ENCODE measurements around the gene GPATCH8. TPM values are rescaled to one million over a fixed set of nuclear protein-coding genes. Genes with fewer than 3 reads are reported as not detected.
A peak's percentile ranks its signal among the peaks of the same experiment; 100 is the strongest.

Gene GPATCH8
- total RNA-seq, 1 experiment from 2014 or later, result 40.8 TPM

- peak; percentile 80 for TF ChIP-seq CTCF (IDR thresholded peaks at IDR 0.05; ENCODE audit: unreplicated experiment)
- BruUV-seq (replicated peaks), result no TSS peak
- no peak overlapping the region for H3K4me3 Mint-ChIP-seq (ENCODE audit: unreplicated experiment)
- CTCF ChIA-PET, result interaction anchor here (0.7 to 1.9 kb wide), 11 partner anchors 9 to 331 kb away, joined by 3 to 14 read pairs (median 4); no protein-coding TSS in a partner anchor
- peak; percentile 66 for DNase-seq (ENCODE audit: unreplicated experiment)
- POLR2A ChIA-PET, result interaction anchor here (0.8 kb wide), 1 partner anchor 130 kb away, joined by 3 read pairs; no protein-coding TSS in a partner anchor
- H3K36me3 Mint-ChIP-seq (ENCODE audit: insufficient read depth, unreplicated experiment), result peaks cover 20% of the 10 kb centered on the region
- H3K4me1 Mint-ChIP-seq (ENCODE audit: insufficient read depth, unreplicated experiment), result peaks cover 6% of the 10 kb centered on the region
- no peak overlapping the region for H3K27ac Mint-ChIP-seq (ENCODE audit: low read depth, unreplicated experiment)
- H3K27me3 Mint-ChIP-seq (ENCODE audit: insufficient read depth, unreplicated experiment), result no peaks in the 10 kb centered on the region
- intact Hi-C loops (cut with micrococcal nuclease), result no loop called here
- H3K9me3 Mint-ChIP-seq (ENCODE audit: unreplicated experiment), result no peaks in the 10 kb centered on the region
Measured at GRCh38 chr17:44350733-44351226, 152.4 kb downstream of the GPATCH8 start.

- Mint-ChIP-seq H3K9me3 (ENCODE audit: unreplicated experiment) (no peaks in the 10 kb centered on the region), H3K27me3 (ENCODE audit: insufficient read depth, unreplicated experiment) (no peaks in the 10 kb centered on the region)
- intact Hi-C loops (cut with micrococcal nuclease), result no loop called here
Measured at GRCh38 chr17:44349553-44350070, 153.6 kb downstream of the GPATCH8 start.

GRCh38 chr17:44348988-44349364 is 154.2 kb downstream of the GPATCH8 start:
- Mint-ChIP-seq H3K27me3 (ENCODE audit: insufficient read depth, unreplicated experiment) (no peaks in the 10 kb centered on the region), H3K9me3 (ENCODE audit: unreplicated experiment) (no peaks in the 10 kb centered on the region), H3K4me3 (ENCODE audit: unreplicated experiment) (no peak overlapping the region), H3K27ac (ENCODE audit: low read depth, unreplicated experiment) (peak overlapping the region; percentile 24), H3K4me1 (ENCODE audit: insufficient read depth, unreplicated experiment) (peaks cover 12% of the 10 kb centered on the region), H3K36me3 (ENCODE audit: insufficient read depth, unreplicated experiment) (peaks cover 20% of the 10 kb centered on the region)
- no peak for TF ChIP-seq CTCF (IDR thresholded peaks at IDR 0.05; ENCODE audit: unreplicated experiment)
- no TSS peak for BruUV-seq (replicated peaks)
- ChIA-PET POLR2A (interaction anchor here (1.0 kb wide), 1 partner anchor 18 kb away, joined by 3 read pairs; no protein-coding TSS in a partner anchor), CTCF (interaction anchor here (1.2 kb wide), 1 partner anchor 14 kb away, joined by 5 read pairs; the partner anchor contains the start of gene FAM171A2)
- intact Hi-C loops (cut with micrococcal nuclease), result no loop called here
- no peak for DNase-seq (ENCODE audit: unreplicated experiment)

More at GRCh38 chr17:44349553-44350070, 153.6 kb downstream of the GPATCH8 start:
- Mint-ChIP-seq H3K36me3 (ENCODE audit: insufficient read depth, unreplicated experiment) (peaks cover 20% of the 10 kb centered on the region), H3K4me1 (ENCODE audit: insufficient read depth, unreplicated experiment) (peaks cover 11% of the 10 kb centered on the region), H3K27ac (ENCODE audit: low read depth, unreplicated experiment) (no peak overlapping the region), H3K4me3 (ENCODE audit: unreplicated experiment) (no peak overlapping the region)
- no peak for TF ChIP-seq CTCF (IDR thresholded peaks at IDR 0.05; ENCODE audit: unreplicated experiment)
- POLR2A ChIA-PET, result interaction anchor here (1.0 kb wide), 1 partner anchor 18 kb away, joined by 3 read pairs; no protein-coding TSS in a partner anchor
- DNase-seq (ENCODE audit: unreplicated experiment), result no peak
- BruUV-seq (replicated peaks), result no TSS peak
- CTCF ChIA-PET, result interaction anchor here (0.6 to 1.9 kb wide), 9 partner anchors 8 to 1658 kb away, joined by 3 to 14 read pairs (median 3); partner anchors contain the start of gene FAM171A2

- CTCF ChIA-PET, result interaction anchor here (0.7 to 1.7 kb wide), 4 partner anchors 10 to 79 kb away, joined by 3 to 6 read pairs (median 3); no protein-coding TSS in a partner anchor
- H3K4me1 Mint-ChIP-seq (ENCODE audit: insufficient read depth, unreplicated experiment), result peaks cover 12% of the 10 kb centered on the region
- no TSS peak for BruUV-seq (replicated peaks)
- H3K36me3 Mint-ChIP-seq (ENCODE audit: insufficient read depth, unreplicated experiment), result peaks cover 20% of the 10 kb centered on the region
- H3K27ac Mint-ChIP-seq (ENCODE audit: low read depth, unreplicated experiment), result peak overlapping the region; percentile 24
- H3K27me3 Mint-ChIP-seq (ENCODE audit: insufficient read depth, unreplicated experiment), result no peaks in the 10 kb centered on the region
- no peak for TF ChIP-seq CTCF (IDR thresholded peaks at IDR 0.05; ENCODE audit: unreplicated experiment)
- H3K4me3 Mint-ChIP-seq (ENCODE audit: unreplicated experiment), result no peak overlapping the region
- intact Hi-C loops (cut with micrococcal nuclease), result no loop called here
- H3K9me3 Mint-ChIP-seq (ENCODE audit: unreplicated experiment), result no peaks in the 10 kb centered on the region
- peak; percentile 61 for DNase-seq (ENCODE audit: unreplicated experiment)
- POLR2A ChIA-PET, result interaction anchor here (1.0 kb wide), 1 partner anchor 13 kb away, joined by 3 read pairs; no protein-coding TSS in a partner anchor
Measured at GRCh38 chr17:44348234-44348987, 154.8 kb downstream of the GPATCH8 start.
